Testis (tissue), 3 donors: Measurements from ENCODE around the gene ESRP2. TPM values are rescaled to one million over a fixed set of nuclear protein-coding genes. Genes with fewer than 3 reads are reported as not detected.

Source experiments
- DNase-seq: peaks from one replicate; pipeline ENCODE4 v3.0.0-alpha.2; 2019
- H3K27ac ChIP-seq, 2 donors: fragments of 200-600 bp; sonication (generic); one replicate each; pipeline ENCODE4 v1.5.1; 2019
- H3K27me3 ChIP-seq: fragments of 200-600 bp; sonication (generic); one replicate; pipeline ENCODE4 v1.5.1; 2019
- H3K36me3 ChIP-seq: fragments of 200-600 bp; sonication (generic); one replicate; pipeline ENCODE4 v1.5.1; 2017; ENCODE audit warnings: low read depth; ENCODE audit errors: missing control alignments
- H3K4me1 ChIP-seq: fragments of 200-600 bp; sonication (generic); one replicate; pipeline ENCODE4 v1.5.1; 2019
- H3K4me3 ChIP-seq, 2 donors: fragments of 200-600 bp; sonication (generic); one replicate each; pipeline ENCODE4 v1.5.1; 2017 to 2019
- H3K9me3 ChIP-seq: fragments of 200-600 bp; sonication (generic); one replicate; pipeline ENCODE4 v1.5.1; 2017
- CTCF ChIP-seq, 3 experiments: fragments of 450-650 bp in 2 of 3; fragments of 200-600 bp in 1 of 3; sonication (generic) in 1 of 3; IDR thresholded peaks; one replicate each; pipeline ENCODE4 v1.5.1; 2016 to 2019; ENCODE audit warnings: antibody characterized with exemption in 3 of 3, mild to moderate bottlenecking in 2 of 3, moderate library complexity in 1 of 3
- POLR2A ChIP-seq: fragments of 450-650 bp; IDR thresholded peaks from one replicate; pipeline ENCODE4 v1.6.1; 2017; ENCODE audit warnings: antibody characterized with exemption, mild to moderate bottlenecking, moderate library complexity
- WGBS, 2 donors: methylation state at CpG; one replicate each; pipeline ENCODE4 v1.1.5; 2018; 5-methylcytosine and 5-hydroxymethylcytosine counted together
- intact Hi-C: fragments of 100-400 bp; cut with DNase I; formaldehyde crosslinking; loops from one replicate; pipeline ENCODE4 v1.15.1; 2023; ENCODE audit warnings: low total_unique reads
- polyA plus RNA-seq: library from polyadenylated mRNA; stranded (reverse); fragments of 350-450 nt; fragmentation: Illumina TruSeq; extraction: RNeasy Lipid Tissue Mini Kit (QIAGEN cat#74804); gene quantifications from one replicate; pipeline ENCODE4 v1.2.3, GENCODE V29; 2014; ENCODE audit warnings: low read depth, low replicate concordance; ENCODE audit not compliant: insufficient read depth
- total RNA-seq, 2 donors: library from RNA; depleted of rRNA; stranded (reverse); fragments of >200 nt; gene quantifications; one replicate each; pipeline ENCODE4 v1.2.3, GENCODE V29; 2016

The ESRP2 gene
- total and polyA plus RNA-seq, 3 donors from 2014 or later = 12.8 to 30.6 (median 14.6) TPM

- intact Hi-C loops = no loop called here
- no peak for DNase-seq
- Histone ChIP-seq H3K36me3 (no peaks in the 10 kb centered on the region), H3K27me3 (no peaks in the 10 kb centered on the region), H3K4me3 (no peak overlapping the region), H3K27ac (peak overlapping the region; percentile 44 to 57), H3K4me1 (peaks cover 46% of the 10 kb centered on the region), H3K9me3 (no peaks in the 10 kb centered on the region)
- TF ChIP-seq CTCF (IDR thresholded peaks at IDR 0.05) = no peak
- TF ChIP-seq POLR2A = no peak
- 0% methylated on average over 1 of the region's 1 CpG for WGBS, 2 donors
Measured at GRCh38 chr16:68270353-68270752, 34.4 kb upstream of the ESRP2 start.

GRCh38 chr16:68269793-68270192 lies 33.9 kb upstream of the ESRP2 start:
- Histone ChIP-seq H3K4me3 (no peak overlapping the region), H3K9me3 (no peaks in the 10 kb centered on the region), H3K36me3 (no peaks in the 10 kb centered on the region), H3K27ac (peak overlapping the region; percentile 44 to 57), H3K27me3 (no peaks in the 10 kb centered on the region), H3K4me1 (peaks cover 49% of the 10 kb centered on the region)
- no peak for DNase-seq
- 95 to 100% methylated on average over 4 of the region's 4 CpGs for WGBS, 2 donors
- TF ChIP-seq CTCF (IDR thresholded peaks at IDR 0.05) = no peak
- no peak for TF ChIP-seq POLR2A
- intact Hi-C loops = no loop called here

GRCh38 chr16:68267612-68268405 lies 31.9 kb upstream of the ESRP2 start:
- TF ChIP-seq POLR2A = no peak
- no peak for TF ChIP-seq CTCF (IDR thresholded peaks at IDR 0.05)
- Histone ChIP-seq H3K36me3 (no peaks in the 10 kb centered on the region), H3K4me1 (peaks cover 46% of the 10 kb centered on the region), H3K27ac (no peak overlapping the region), H3K27me3 (no peaks in the 10 kb centered on the region), H3K4me3 (no peak overlapping the region), H3K9me3 (no peaks in the 10 kb centered on the region)
- intact Hi-C loops = no loop called here
- 66 to 67% methylated on average over 6 of the region's 6 CpGs for WGBS, 2 donors
- DNase-seq = no peak

GRCh38 chr16:68265078-68265920 lies 29.4 kb upstream of the ESRP2 start:
- no peaks in the 10 kb centered on the region for H3K9me3 ChIP-seq
- peak overlapping the region; percentile 86 to 94 for H3K27ac ChIP-seq
- peak overlapping the region; percentile 82 to 84 for H3K4me3 ChIP-seq
- WGBS, 2 donors = 2 to 3% methylated on average over 23 of the region's 23 CpGs
- intact Hi-C loops = loop anchor here (2.0 kb wide), 1 partner anchor 64 kb away; no protein-coding TSS in a partner anchor
- no peaks in the 10 kb centered on the region for H3K36me3 ChIP-seq
- peaks cover 23% of the 10 kb centered on the region for H3K4me1 ChIP-seq
- DNase-seq = peak; percentile 59
- TF ChIP-seq CTCF (IDR thresholded peaks at IDR 0.05) (no peak), POLR2A (no peak)
- H3K27me3 ChIP-seq = no peaks in the 10 kb centered on the region
